PC-3 (cell line): ENCODE data around the gene DRAM2.

ENCODE experiments used
- EZH2phosphoT487 ChIP-seq: fragments of 300-600 bp; sonication (generic); IDR thresholded peaks from 2 replicates; pipeline ENCODE4 v1.6.1; 2018; ENCODE audit warnings: mild to moderate bottlenecking, antibody characterized with exemption, low read length, borderline replicate concordance
- TF ChIP-seq, protein P1 (sequence below): fragments of 300-600 bp; sonication (generic); conservative IDR thresholded peaks from 2 replicates; pipeline ENCODE4 v1.5.1; 2017; ENCODE audit warnings: antibody characterized with exemption, low read depth, mild to moderate bottlenecking, low read length

DNA sequence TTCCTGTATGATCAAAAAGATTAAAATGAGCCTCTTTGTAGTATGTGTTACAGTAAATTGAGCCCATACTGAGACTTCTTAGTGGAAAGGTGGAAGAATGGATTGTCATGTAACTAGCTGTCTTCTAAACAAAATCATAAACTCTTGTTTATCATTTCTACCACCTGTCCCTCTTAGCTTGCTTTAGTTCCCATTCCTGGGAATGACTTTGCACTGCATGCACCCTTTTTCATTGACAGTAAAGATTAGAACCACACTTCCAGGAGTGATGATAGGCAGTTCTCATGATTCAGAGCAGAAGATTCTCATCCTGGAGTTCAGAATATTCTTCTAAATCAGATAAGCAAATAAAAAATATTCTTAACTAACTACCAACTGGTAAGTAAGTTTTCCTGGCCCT is 32.6 kb upstream of the DRAM2 start:
- TF ChIP-seq EZH2phosphoT487, result no peak
- TF ChIP-seq, protein P1, sequence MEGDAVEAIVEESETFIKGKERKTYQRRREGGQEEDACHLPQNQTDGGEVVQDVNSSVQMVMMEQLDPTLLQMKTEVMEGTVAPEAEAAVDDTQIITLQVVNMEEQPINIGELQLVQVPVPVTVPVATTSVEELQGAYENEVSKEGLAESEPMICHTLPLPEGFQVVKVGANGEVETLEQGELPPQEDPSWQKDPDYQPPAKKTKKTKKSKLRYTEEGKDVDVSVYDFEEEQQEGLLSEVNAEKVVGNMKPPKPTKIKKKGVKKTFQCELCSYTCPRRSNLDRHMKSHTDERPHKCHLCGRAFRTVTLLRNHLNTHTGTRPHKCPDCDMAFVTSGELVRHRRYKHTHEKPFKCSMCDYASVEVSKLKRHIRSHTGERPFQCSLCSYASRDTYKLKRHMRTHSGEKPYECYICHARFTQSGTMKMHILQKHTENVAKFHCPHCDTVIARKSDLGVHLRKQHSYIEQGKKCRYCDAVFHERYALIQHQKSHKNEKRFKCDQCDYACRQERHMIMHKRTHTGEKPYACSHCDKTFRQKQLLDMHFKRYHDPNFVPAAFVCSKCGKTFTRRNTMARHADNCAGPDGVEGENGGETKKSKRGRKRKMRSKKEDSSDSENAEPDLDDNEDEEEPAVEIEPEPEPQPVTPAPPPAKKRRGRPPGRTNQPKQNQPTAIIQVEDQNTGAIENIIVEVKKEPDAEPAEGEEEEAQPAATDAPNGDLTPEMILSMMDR, result no peak
